Activated CD4-positive, alpha-beta T cell treated with anti-CD3 and anti-CD28 coated beads, Interleukin-2, amount 10 ng/mL, durations not matched to agents 7 days and 5 days (primary cell): ENCODE results near the gene ANKRD26. TPM values are rescaled to one million over a fixed set of nuclear protein-coding genes. Genes with fewer than 3 reads are reported as not detected.
A peak's percentile ranks its signal among the peaks of the same experiment; 100 is the strongest.
"Not testable (repeated sequence)": the region's sequence is repeated elsewhere in the genome, so short reads cannot be mapped to it uniquely, and the experiment has no call there.

Experiments
- CTCF ChIA-PET: fragments of 350-600 bp; sonication (Branson Sonifier 250); formaldehyde crosslinking; loops from one replicate; lab custom pipeline; 2021; ENCODE audit warnings: antibody characterized with exemption; lab: Charles Lee
- POLR2A ChIA-PET: fragments of 350-600 bp; sonication (Branson Sonifier 250); formaldehyde crosslinking; loops from one replicate; lab custom pipeline; 2021; ENCODE audit warnings: antibody characterized with exemption; lab: Charles Lee
- DNase-seq: peaks from one replicate; pipeline ENCODE4 v3.0.0-alpha.2; 2020
- H3K27ac Mint-ChIP-seq: one replicate; pipeline ENCODE4 v1.8.0; 2021; ENCODE audit warnings: mild to moderate bottlenecking, moderate library complexity, mixed read lengths
- H3K27me3 Mint-ChIP-seq: one replicate; pipeline ENCODE4 v1.8.0; 2021; ENCODE audit warnings: mixed read lengths
- H3K36me3 Mint-ChIP-seq: one replicate; pipeline ENCODE4 v1.8.0; 2021; ENCODE audit warnings: low read depth, mixed read lengths
- H3K4me1 Mint-ChIP-seq: one replicate; pipeline ENCODE4 v1.8.0; 2021; ENCODE audit warnings: mixed read lengths
- H3K4me3 Mint-ChIP-seq: one replicate; pipeline ENCODE4 v1.8.0; 2021; ENCODE audit warnings: mild to moderate bottlenecking, moderate library complexity, mixed read lengths
- H3K9me3 Mint-ChIP-seq: one replicate; pipeline ENCODE4 v1.8.0; 2021; ENCODE audit warnings: mixed read lengths
- total RNA-seq, 2 experiments: library from RNA; stranded (reverse); gene quantifications; one replicate each; pipeline ENCODE4 v1.2.3, GENCODE V29; 2021

Gene ANKRD26
- total RNA-seq, 2 experiments from 2014 or later: 10.3 to 11.6 TPM

- H3K27me3 Mint-ChIP-seq: no peaks in the 10 kb centered on the region
- no peak for DNase-seq
- peaks cover 58% of the 10 kb centered on the region for H3K36me3 Mint-ChIP-seq
- no peak overlapping the region for H3K27ac Mint-ChIP-seq
- CTCF ChIA-PET: interaction anchor here (0.7 kb wide), 1 partner anchor 10 kb away, joined by 4 read pairs; no protein-coding TSS in a partner anchor
- peaks cover 14% of the 10 kb centered on the region for H3K4me1 Mint-ChIP-seq
- POLR2A ChIA-PET: no interaction called here
- H3K9me3 Mint-ChIP-seq: peaks cover 2% of the 10 kb centered on the region
- H3K4me3 Mint-ChIP-seq: no peak overlapping the region
These were observed 27.7 kb downstream of the ANKRD26 start for GRCh38 chr10:27072436-27073114.

- ChIA-PET CTCF (no interaction called here), POLR2A (no interaction called here)
- Mint-ChIP-seq H3K4me1 (no peaks in the 10 kb centered on the region), H3K27ac (no peak overlapping the region), H3K27me3 (no peaks in the 10 kb centered on the region), H3K9me3 (no peaks in the 10 kb centered on the region), H3K36me3 (peaks cover 29% of the 10 kb centered on the region), H3K4me3 (no peak overlapping the region)
- DNase-seq: no peak
These were observed 31.9 kb downstream of the ANKRD26 start for GRCh38 chr10:27068217-27068891.

GRCh38 chr10:27065084-27065483 is 35.2 kb downstream of the ANKRD26 start:
- no peaks in the 10 kb centered on the region for H3K9me3 Mint-ChIP-seq
- H3K27me3 Mint-ChIP-seq: no peaks in the 10 kb centered on the region
- CTCF ChIA-PET: no interaction called here
- no peaks in the 10 kb centered on the region for H3K4me1 Mint-ChIP-seq
- no peak overlapping the region for H3K27ac Mint-ChIP-seq
- no peak for DNase-seq
- H3K36me3 Mint-ChIP-seq: peaks cover 26% of the 10 kb centered on the region
- POLR2A ChIA-PET: no interaction called here
- H3K4me3 Mint-ChIP-seq: no peak overlapping the region

GRCh38 chr10:27052656-27053055 is 47.6 kb downstream of the ANKRD26 start:
- DNase-seq: no peak
- CTCF ChIA-PET: no interaction called here
- Mint-ChIP-seq H3K9me3 (no peaks in the 10 kb centered on the region), H3K36me3 (peaks cover 8% of the 10 kb centered on the region), H3K27me3 (no peaks in the 10 kb centered on the region), H3K27ac (no peak overlapping the region), H3K4me3 (no peak overlapping the region), H3K4me1 (no peaks in the 10 kb centered on the region)
- POLR2A ChIA-PET: no interaction called here

GRCh38 chr10:27045247-27045646 is 55.0 kb downstream of the ANKRD26 start:
- H3K4me1 Mint-ChIP-seq, H3K4me3 Mint-ChIP-seq, DNase-seq, H3K27me3 Mint-ChIP-seq, H3K27ac Mint-ChIP-seq, POLR2A ChIA-PET, H3K9me3 Mint-ChIP-seq: not testable (repeated sequence)
- peaks cover 20% of the 10 kb centered on the region for H3K36me3 Mint-ChIP-seq
- CTCF ChIA-PET: interaction anchor here (1.0 kb wide), 1 partner anchor 10 kb away, joined by 3 read pairs; no protein-coding TSS in a partner anchor

GRCh38 chr10:27041196-27041595 is 59.1 kb downstream of the ANKRD26 start:
- H3K27me3 Mint-ChIP-seq: no peaks in the 10 kb centered on the region
- H3K4me1 Mint-ChIP-seq: no peaks in the 10 kb centered on the region
- no peak overlapping the region for H3K4me3 Mint-ChIP-seq
- H3K27ac Mint-ChIP-seq: no peak overlapping the region
- no peak for DNase-seq
- H3K36me3 Mint-ChIP-seq: peaks cover 28% of the 10 kb centered on the region
- no peaks in the 10 kb centered on the region for H3K9me3 Mint-ChIP-seq
- ChIA-PET POLR2A (no interaction called here), CTCF (interaction anchor here (0.7 to 1.0 kb wide), 2 partner anchors 11 to 95 kb away, joined by 3 read pairs; no protein-coding TSS in a partner anchor)

GRCh38 chr10:27038168-27038567 is 62.1 kb downstream of the ANKRD26 start:
- H3K9me3 Mint-ChIP-seq: no peaks in the 10 kb centered on the region

GRCh38 chr10:27035163-27035562 is 65.1 kb downstream of the ANKRD26 start:
- peak overlapping the region; percentile 69 for H3K27ac Mint-ChIP-seq
- H3K9me3 Mint-ChIP-seq: no peaks in the 10 kb centered on the region
- CTCF ChIA-PET: no interaction called here
- peak overlapping the region; percentile 47 for H3K4me3 Mint-ChIP-seq
- no peak for DNase-seq
- peaks cover 30% of the 10 kb centered on the region for H3K36me3 Mint-ChIP-seq
- peaks cover 17% of the 10 kb centered on the region for H3K4me1 Mint-ChIP-seq
- POLR2A ChIA-PET: no interaction called here
- no peaks in the 10 kb centered on the region for H3K27me3 Mint-ChIP-seq

More at GRCh38 chr10:27038168-27038567, 62.1 kb downstream of the ANKRD26 start:
- Mint-ChIP-seq H3K27me3 (no peaks in the 10 kb centered on the region), H3K36me3 (peaks cover 38% of the 10 kb centered on the region), H3K27ac (no peak overlapping the region), H3K4me3 (no peak overlapping the region), H3K4me1 (peaks cover 12% of the 10 kb centered on the region)
- DNase-seq: no peak
- ChIA-PET POLR2A (no interaction called here), CTCF (no interaction called here)

GRCh38 chr10:27030060-27030459 is 70.2 kb downstream of the ANKRD26 start:
- Mint-ChIP-seq H3K4me1 (peaks cover 21% of the 10 kb centered on the region), H3K4me3 (no peak overlapping the region), H3K27ac (peak overlapping the region; percentile 46), H3K36me3 (peaks cover 30% of the 10 kb centered on the region), H3K27me3 (no peaks in the 10 kb centered on the region), H3K9me3 (no peaks in the 10 kb centered on the region)
- DNase-seq: peak; percentile 10
- CTCF ChIA-PET: interaction anchor here (0.8 to 1.4 kb wide), 2 partner anchors 11 to 63 kb away, joined by 3 read pairs; no protein-coding TSS in a partner anchor
- POLR2A ChIA-PET: no interaction called here

- peaks cover 15% of the 10 kb centered on the region for H3K4me1 Mint-ChIP-seq
- DNase-seq: no peak
- no peaks in the 10 kb centered on the region for H3K9me3 Mint-ChIP-seq
- no peak overlapping the region for H3K4me3 Mint-ChIP-seq
- ChIA-PET CTCF (interaction anchor here (1.0 kb wide), 1 partner anchor 11 kb away, joined by 3 read pairs; no protein-coding TSS in a partner anchor), POLR2A (no interaction called here)
- peaks cover 33% of the 10 kb centered on the region for H3K36me3 Mint-ChIP-seq
- no peak overlapping the region for H3K27ac Mint-ChIP-seq
- no peaks in the 10 kb centered on the region for H3K27me3 Mint-ChIP-seq
These were observed 78.2 kb downstream of the ANKRD26 start for GRCh38 chr10:27022048-27022447.

GRCh38 chr10:27020243-27020642 is 80.1 kb downstream of the ANKRD26 start:
- POLR2A ChIA-PET: interaction anchor here (0.6 kb wide), 1 partner anchor 56 kb away, joined by 4 read pairs; no protein-coding TSS in a partner anchor

GRCh38 chr10:27019827-27020226 is 80.5 kb downstream of the ANKRD26 start:
- H3K4me1 Mint-ChIP-seq: peaks cover 13% of the 10 kb centered on the region
- POLR2A ChIA-PET: interaction anchor here (0.6 kb wide), 1 partner anchor 56 kb away, joined by 4 read pairs; no protein-coding TSS in a partner anchor

More at GRCh38 chr10:27020243-27020642, 80.1 kb downstream of the ANKRD26 start:
- no peaks in the 10 kb centered on the region for H3K27me3 Mint-ChIP-seq
- no peak overlapping the region for H3K27ac Mint-ChIP-seq
- peaks cover 15% of the 10 kb centered on the region for H3K4me1 Mint-ChIP-seq
- CTCF ChIA-PET: interaction anchor here (1.0 to 1.4 kb wide), 2 partner anchors 8 to 9 kb away, joined by 3 read pairs; no protein-coding TSS in a partner anchor
- H3K4me3 Mint-ChIP-seq: no peak overlapping the region
- H3K9me3 Mint-ChIP-seq: no peaks in the 10 kb centered on the region
- H3K36me3 Mint-ChIP-seq: peaks cover 21% of the 10 kb centered on the region
- no peak for DNase-seq

GRCh38 chr10:26997610-26998009 is 102.7 kb downstream of the ANKRD26 start:
- DNase-seq: peak; percentile 8
- H3K27me3 Mint-ChIP-seq: no peaks in the 10 kb centered on the region
- peaks cover 5% of the 10 kb centered on the region for H3K9me3 Mint-ChIP-seq
- CTCF ChIA-PET: no interaction called here
- peaks cover 15% of the 10 kb centered on the region for H3K36me3 Mint-ChIP-seq
- no peak overlapping the region for H3K4me3 Mint-ChIP-seq
- H3K27ac Mint-ChIP-seq: peak overlapping the region; percentile 42
- peaks cover 12% of the 10 kb centered on the region for H3K4me1 Mint-ChIP-seq
- POLR2A ChIA-PET: interaction anchor here (0.6 kb wide), 1 partner anchor 569 kb away, joined by 16 read pairs; no protein-coding TSS in a partner anchor

More at GRCh38 chr10:27019827-27020226, 80.5 kb downstream of the ANKRD26 start:
- Mint-ChIP-seq H3K27me3 (no peaks in the 10 kb centered on the region), H3K4me3 (no peak overlapping the region), H3K27ac (no peak overlapping the region), H3K9me3 (no peaks in the 10 kb centered on the region), H3K36me3 (peaks cover 19% of the 10 kb centered on the region)
- CTCF ChIA-PET: interaction anchor here (0.6 to 1.4 kb wide), 3 partner anchors 9 to 61 kb away, joined by 3 to 5 read pairs (median 3); no protein-coding TSS in a partner anchor
- no peak for DNase-seq
